HepG2 (cell line): ENCODE results near the gene STK40. TPM values are rescaled to one million over a fixed set of nuclear protein-coding genes. Genes with fewer than 3 reads are reported as not detected.

ENCODE experiments used
- ARNTL ChIP-seq: sonication (generic); formaldehyde crosslinking; IDR thresholded peaks from 2 replicates; pipeline ENCODE4 v1.4.0; 2020; ENCODE audit warnings: mild to moderate bottlenecking, missing genetic modification reagents
- CAMTA2 ChIP-seq: sonication (generic); formaldehyde crosslinking; IDR thresholded peaks from 2 replicates; pipeline ENCODE4 v1.4.0; 2020; ENCODE audit warnings: mild to moderate bottlenecking, missing genetic modification reagents, borderline replicate concordance
- CCAR2 ChIP-seq: fragments of 200-400 bp; formaldehyde crosslinking; optimal IDR thresholded peaks from 2 replicates; pipeline ENCODE3; 2018; ENCODE audit warnings: low read depth, mild to moderate bottlenecking, low read length, moderate library complexity
- CHCHD3 ChIP-seq: sonication (generic); formaldehyde crosslinking; IDR thresholded peaks from 2 replicates; pipeline ENCODE4 v1.8.0; 2022; ENCODE audit warnings: mild to moderate bottlenecking, missing genetic modification reagents, moderate library complexity
- CREB1 ChIP-seq, 2 experiments: fragments of 450-650 bp in 1 of 2; IDR thresholded peaks; 2 replicates each; pipeline ENCODE4 v1.6.1; 2016 to 2017; ENCODE audit warnings: control low read depth in 1 of 2, mild to moderate bottlenecking in 1 of 2, missing compliant biosample characterization in 1 of 2, missing genetic modification characterization in 1 of 2
- EHMT2 ChIP-seq: fragments of 200-600 bp; sonication (generic); IDR thresholded peaks from 2 replicates; pipeline ENCODE4 v1.7.0; 2017; ENCODE audit warnings: antibody characterized with exemption, low read depth, low read length, borderline replicate concordance
- FOXM1 ChIP-seq: sonication (generic); formaldehyde crosslinking; IDR thresholded peaks from 2 replicates; pipeline ENCODE4 v1.5.0; 2020; ENCODE audit warnings: missing genetic modification reagents
- KLF15 ChIP-seq: sonication (generic); formaldehyde crosslinking; IDR thresholded peaks from 2 replicates; pipeline ENCODE4 v1.8.1; 2023; ENCODE audit warnings: borderline replicate concordance, mild to moderate bottlenecking, inconsistent platforms, missing genetic modification reagents, mixed read lengths
- MZF1 ChIP-seq: sonication (generic); formaldehyde crosslinking; IDR thresholded peaks from 2 replicates; pipeline ENCODE4 v1.8.1; 2023; ENCODE audit warnings: mild to moderate bottlenecking, missing genetic modification reagents, borderline replicate concordance
- PRPF4 ChIP-seq: fragments of 200-400 bp; formaldehyde crosslinking; IDR thresholded peaks from 2 replicates; pipeline ENCODE4 v1.6.1; 2016; ENCODE audit warnings: low read length, low read depth; ENCODE audit not compliant: poor library complexity, severe bottlenecking
- SRSF4 ChIP-seq: fragments of 200-400 bp; formaldehyde crosslinking; IDR thresholded peaks from one replicate; pipeline ENCODE4 v1.6.1; 2018; ENCODE audit warnings: mild to moderate bottlenecking, low read depth, low read length, moderate library complexity; ENCODE audit not compliant: poor library complexity, severe bottlenecking
- TEAD3 ChIP-seq: optimal IDR thresholded peaks from 2 replicates; pipeline ENCODE3; 2016; ENCODE audit warnings: borderline replicate concordance
- XRCC5 ChIP-seq: fragments of 200-400 bp; formaldehyde crosslinking; optimal IDR thresholded peaks from 2 replicates; pipeline ENCODE3; 2017; ENCODE audit warnings: mild to moderate bottlenecking, low read length
- ZMYM3 ChIP-seq: sonication (generic); formaldehyde crosslinking; IDR thresholded peaks from 2 replicates; pipeline ENCODE4 v1.5.1; 2020; ENCODE audit warnings: mild to moderate bottlenecking, missing genetic modification reagents
- ZNF10 ChIP-seq: sonication (generic); formaldehyde crosslinking; IDR thresholded peaks from 2 replicates; pipeline ENCODE4 v1.4.0; 2020; ENCODE audit warnings: mild to moderate bottlenecking, low read depth, missing genetic modification reagents, borderline replicate concordance
- ZNF124 ChIP-seq: sonication (generic); formaldehyde crosslinking; IDR thresholded peaks from 2 replicates; pipeline ENCODE4 v1.4.0; 2020; ENCODE audit warnings: missing genetic modification reagents
- ZNF564 ChIP-seq: sonication (generic); formaldehyde crosslinking; IDR thresholded peaks from 2 replicates; pipeline ENCODE4 v1.8.1; 2023; ENCODE audit warnings: mild to moderate bottlenecking, missing genetic modification reagents
- ZNF614 ChIP-seq: IDR thresholded peaks from 2 replicates; pipeline ENCODE4 v1.6.1; 2018; ENCODE audit warnings: missing biosample characterization, missing genetic modification reagents, inconsistent platforms, borderline replicate concordance
- polyA plus RNA-seq, 8 experiments: library from polyadenylated mRNA; depleted of rRNA in 3 of 8; stranded (reverse) in 7 of 8; unstranded in 1 of 8; fragments of >200 nt; fragmentation: Illumina TruSeq in 4 of 8; extraction: Trizol in 4 of 8; gene quantifications; 2 replicates each; pipeline versions ENCODE4 v1.2.1 to v1.2.3, GENCODE V29; 2011 to 2016; ENCODE audit warnings: low read depth in 4 of 8, missing spikeins in 1 of 8, mixed read lengths in 1 of 8; ENCODE audit not compliant: insufficient read depth in 1 of 8
- total RNA-seq, 5 experiments: library from RNA; depleted of rRNA; stranded (reverse); fragments of >200 nt; fragmentation: Illumina TruSeq; extraction: Trizol; gene quantifications; 2 replicates each; pipeline ENCODE4 v1.2.3, GENCODE V29; 2016; ENCODE audit warnings: low read depth in 1 of 5
- TF ChIP-seq, protein P1 (sequence below): sonication (generic); formaldehyde crosslinking; conservative IDR thresholded peaks from 2 replicates; pipeline ENCODE4 v1.5.0; 2020; ENCODE audit warnings: missing genetic modification reagents
- TF ChIP-seq, protein P2 (sequence below): sonication (generic); formaldehyde crosslinking; IDR thresholded peaks from 2 replicates; pipeline ENCODE4 v1.5.0; 2020; ENCODE audit warnings: mild to moderate bottlenecking, missing genetic modification reagents
- TF ChIP-seq, protein P3 (sequence below): sonication (generic); formaldehyde crosslinking; IDR thresholded peaks from 2 replicates; pipeline ENCODE4 v1.8.0; 2022; ENCODE audit warnings: missing genetic modification reagents, low read depth, mild to moderate bottlenecking, borderline replicate concordance
- TF ChIP-seq, protein P4 (sequence below): sonication (generic); formaldehyde crosslinking; IDR thresholded peaks from 2 replicates; pipeline ENCODE4 v1.4.0; 2020; ENCODE audit warnings: missing genetic modification reagents
- TF ChIP-seq, protein P5 (sequence below): sonication (generic); formaldehyde crosslinking; IDR thresholded peaks from 2 replicates; pipeline ENCODE4 v1.8.0; 2022; ENCODE audit warnings: missing genetic modification reagents, mild to moderate bottlenecking, inconsistent platforms, borderline replicate concordance

Gene STK40
- total and polyA plus RNA-seq, 2 of the 13 experiments (the other 11 are each of a cell fraction or from before 2014, with no cell fraction given) = 33.8 to 35.1 TPM

DNA sequence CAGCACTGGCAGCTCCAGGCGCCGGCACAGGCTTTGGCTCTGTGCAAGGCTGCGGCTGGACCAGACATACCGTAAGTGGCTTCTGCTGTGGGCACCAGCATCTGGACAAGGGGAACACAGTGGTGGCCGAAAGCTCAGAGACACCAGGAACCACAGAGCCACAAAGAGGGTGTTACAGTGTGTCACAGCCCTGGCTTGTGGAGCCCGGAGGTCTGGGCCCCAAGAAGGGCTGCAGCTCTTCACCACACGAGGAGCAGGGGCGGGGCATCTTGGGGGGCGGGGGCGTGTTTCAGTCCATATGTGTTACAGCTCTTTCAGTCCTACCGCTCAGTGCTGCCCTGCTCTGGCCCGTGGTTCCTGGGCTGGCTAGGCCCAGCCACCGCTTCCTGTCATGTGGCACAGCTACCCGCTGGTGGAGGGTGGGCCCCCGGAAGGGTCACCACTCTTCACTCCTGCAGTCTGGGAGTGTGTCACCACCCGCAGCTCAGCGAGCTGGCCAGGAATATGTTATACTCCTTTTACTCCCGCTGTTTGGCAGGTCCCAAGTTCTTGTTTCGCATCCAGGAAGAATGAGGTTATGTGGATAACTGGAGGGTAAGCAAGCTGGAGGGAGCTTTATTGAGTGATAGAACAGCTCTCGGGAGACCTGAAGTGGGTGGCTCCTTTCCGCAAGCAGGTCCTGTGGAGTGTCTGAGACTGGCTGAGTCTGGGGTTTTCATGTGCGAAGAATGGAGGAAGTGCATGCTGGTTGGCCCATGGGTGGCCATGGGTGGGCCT is 15.3 kb upstream of the STK40 start (continued):
- TF ChIP-seq, protein P1, sequence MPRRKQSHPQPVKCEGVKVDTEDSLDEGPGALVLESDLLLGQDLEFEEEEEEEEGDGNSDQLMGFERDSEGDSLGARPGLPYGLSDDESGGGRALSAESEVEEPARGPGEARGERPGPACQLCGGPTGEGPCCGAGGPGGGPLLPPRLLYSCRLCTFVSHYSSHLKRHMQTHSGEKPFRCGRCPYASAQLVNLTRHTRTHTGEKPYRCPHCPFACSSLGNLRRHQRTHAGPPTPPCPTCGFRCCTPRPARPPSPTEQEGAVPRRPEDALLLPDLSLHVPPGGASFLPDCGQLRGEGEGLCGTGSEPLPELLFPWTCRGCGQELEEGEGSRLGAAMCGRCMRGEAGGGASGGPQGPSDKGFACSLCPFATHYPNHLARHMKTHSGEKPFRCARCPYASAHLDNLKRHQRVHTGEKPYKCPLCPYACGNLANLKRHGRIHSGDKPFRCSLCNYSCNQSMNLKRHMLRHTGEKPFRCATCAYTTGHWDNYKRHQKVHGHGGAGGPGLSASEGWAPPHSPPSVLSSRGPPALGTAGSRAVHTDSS (CRISPR knock-in tag) = no peak
- no peak; the same call in 1 of the 2 replicates for TF ChIP-seq ZMYM3 (CRISPR knock-in tag)
- TF ChIP-seq, protein P2, sequence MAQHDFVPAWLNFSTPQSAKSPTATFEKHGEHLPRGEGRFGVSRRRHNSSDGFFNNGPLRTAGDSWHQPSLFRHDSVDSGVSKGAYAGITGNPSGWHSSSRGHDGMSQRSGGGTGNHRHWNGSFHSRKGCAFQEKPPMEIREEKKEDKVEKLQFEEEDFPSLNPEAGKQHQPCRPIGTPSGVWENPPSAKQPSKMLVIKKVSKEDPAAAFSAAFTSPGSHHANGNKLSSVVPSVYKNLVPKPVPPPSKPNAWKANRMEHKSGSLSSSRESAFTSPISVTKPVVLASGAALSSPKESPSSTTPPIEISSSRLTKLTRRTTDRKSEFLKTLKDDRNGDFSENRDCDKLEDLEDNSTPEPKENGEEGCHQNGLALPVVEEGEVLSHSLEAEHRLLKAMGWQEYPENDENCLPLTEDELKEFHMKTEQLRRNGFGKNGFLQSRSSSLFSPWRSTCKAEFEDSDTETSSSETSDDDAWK (CRISPR knock-in tag) = no peak
- no peak for TF ChIP-seq ZNF10 (CRISPR knock-in tag)
- no peak for TF ChIP-seq PRPF4
- TF ChIP-seq ZNF124 (CRISPR knock-in tag) = peak; percentile 55; the same call in 1 of the 2 replicates
- peak; percentile 65; the same call in 1 of the 2 replicates for TF ChIP-seq ARNTL (CRISPR knock-in tag)
- TF ChIP-seq CAMTA2 (CRISPR knock-in tag) = no peak; the same call in 1 of the 2 replicates
- TF ChIP-seq ZNF614 (CRISPR knock-in tag) = no peak
- no peak for TF ChIP-seq CCAR2
- TF ChIP-seq CREB1 (IDR thresholded peaks at IDR 0.05) = peak; percentile 32; the same call in 1 of the 2 replicates
- peak; percentile 91 for TF ChIP-seq CREB1 (CRISPR knock-in tag; IDR thresholded peaks at IDR 0.05)
- 0 out of 2 replicates have a peak, but pooled peaks have one; percentile 53 for TF ChIP-seq ZNF564 (CRISPR knock-in tag)
- TF ChIP-seq, protein P3, sequence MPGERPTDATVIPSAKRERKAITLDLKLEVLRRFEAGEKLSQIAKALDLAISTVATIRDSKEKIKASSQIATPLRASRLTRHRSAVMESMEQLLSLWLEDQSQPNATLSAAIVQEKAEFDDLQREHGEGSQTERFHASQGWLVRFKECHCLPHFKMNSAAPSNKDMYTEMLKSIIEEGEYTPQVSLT (CRISPR knock-in tag) = no peak
- TF ChIP-seq EHMT2 = no peak
- TF ChIP-seq XRCC5 = no peak
- no peak for TF ChIP-seq KLF15
- TF ChIP-seq FOXM1 (CRISPR knock-in tag) = no peak; the same call in 1 of the 2 replicates
- TF ChIP-seq, protein P4, sequence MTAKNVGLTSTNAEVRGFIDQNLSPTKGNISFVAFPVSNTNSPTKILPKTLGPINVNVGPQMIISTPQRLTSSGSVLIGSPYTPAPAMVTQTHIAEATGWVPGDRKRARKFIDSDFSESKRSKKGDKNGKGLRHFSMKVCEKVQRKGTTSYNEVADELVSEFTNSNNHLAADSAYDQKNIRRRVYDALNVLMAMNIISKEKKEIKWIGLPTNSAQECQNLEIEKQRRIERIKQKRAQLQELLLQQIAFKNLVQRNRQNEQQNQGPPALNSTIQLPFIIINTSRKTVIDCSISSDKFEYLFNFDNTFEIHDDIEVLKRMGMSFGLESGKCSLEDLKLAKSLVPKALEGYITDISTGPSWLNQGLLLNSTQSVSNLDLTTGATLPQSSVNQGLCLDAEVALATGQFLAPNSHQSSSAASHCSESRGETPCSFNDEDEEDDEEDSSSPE (CRISPR knock-in tag) = peak; percentile 59; the same call in 1 of the 2 replicates
- TF ChIP-seq, protein P5, sequence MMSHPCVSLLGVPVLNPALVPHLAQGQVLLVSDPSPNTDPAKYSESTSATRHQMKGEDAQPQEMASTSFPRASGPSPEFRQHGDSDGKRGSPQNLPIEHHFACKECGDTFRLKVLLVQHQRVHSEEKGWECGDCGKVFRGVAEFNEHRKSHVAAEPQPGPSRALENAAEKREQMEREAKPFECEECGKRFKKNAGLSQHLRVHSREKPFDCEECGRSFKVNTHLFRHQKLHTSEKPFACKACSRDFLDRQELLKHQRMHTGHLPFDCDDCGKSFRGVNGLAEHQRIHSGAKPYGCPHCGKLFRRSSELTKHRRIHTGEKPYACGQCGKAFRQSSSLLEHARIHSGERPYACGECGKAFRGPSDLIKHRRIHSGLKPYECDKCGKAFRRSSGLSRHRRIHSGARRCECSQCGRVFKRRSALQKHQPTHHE = peak; percentile 44; the same call in 1 of the 2 replicates
- no peak for TF ChIP-seq MZF1 (CRISPR knock-in tag)
- TF ChIP-seq CHCHD3 (CRISPR knock-in tag) = no peak
- TF ChIP-seq SRSF4 = no peak
- no peak for TF ChIP-seq TEAD3
